NCI-H510A treated with DMSO at 0.1 percent for 48 hours (cell line): ENCODE data around the gene LIPE.
A peak's percentile ranks its signal among the peaks of the same experiment; 100 is the strongest.

Source experiments
- DNase-seq: peaks from one replicate; lab custom pipeline; 2025; lab: John Stamatoyannopoulos, UW

The LIPE gene

DNA sequence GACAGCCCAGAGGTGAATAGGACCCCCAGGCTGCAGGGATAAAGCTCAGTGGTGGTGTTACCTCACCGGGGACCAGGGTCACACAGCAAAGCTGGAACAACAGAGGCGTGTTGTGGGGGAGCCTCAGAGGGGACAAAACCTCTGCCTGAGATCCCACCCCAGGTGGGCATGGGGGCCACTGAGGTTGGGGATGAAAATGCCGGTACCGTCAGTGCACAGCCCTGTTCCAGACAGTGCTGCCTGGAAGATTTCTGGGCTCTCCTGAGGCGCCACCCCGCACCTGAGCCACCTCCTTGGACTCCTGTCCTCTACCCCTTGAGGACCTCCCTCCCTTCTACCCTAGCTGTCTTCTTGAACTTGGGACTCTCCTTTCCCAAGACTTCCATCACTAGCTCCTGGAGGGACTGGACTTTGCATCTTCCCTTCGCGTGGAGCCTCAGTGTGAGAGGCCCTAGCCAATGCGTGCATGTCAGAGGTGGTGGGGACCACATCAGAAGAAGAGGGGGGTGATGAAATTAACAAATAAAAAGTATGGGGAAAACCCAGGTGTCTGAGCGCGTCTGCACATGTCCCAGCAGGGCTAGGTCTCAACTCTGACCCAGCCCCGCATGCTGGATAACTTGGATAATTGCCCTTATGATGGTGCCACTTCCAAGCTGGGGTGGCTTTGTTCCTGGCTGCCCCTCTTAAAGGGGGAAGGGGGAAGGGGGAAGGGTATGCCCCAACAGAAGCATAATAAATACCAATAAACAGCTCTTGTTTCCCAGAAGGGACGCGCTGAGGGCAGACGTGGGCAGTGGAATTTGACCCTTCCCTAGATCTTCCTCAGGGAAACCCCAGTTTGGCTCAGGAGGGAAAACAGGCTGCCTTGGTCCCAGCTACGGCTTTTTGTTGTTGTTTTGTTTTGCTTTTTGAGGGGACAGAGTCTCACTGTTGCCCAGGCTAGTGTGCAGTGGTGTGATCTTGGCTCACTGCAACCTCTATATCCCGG, 48.7 kb downstream of the LIPE start:
- no peak for DNase-seq

GRCh38 chr19:42376177-42376555, 51.0 kb downstream of the LIPE start:
- DNase-seq, result no peak

GRCh38 chr19:42375415-42376176, 51.6 kb downstream of the LIPE start:
- DNase-seq, result no peak

GRCh38 chr19:42374826-42375376, 52.3 kb downstream of the LIPE start:
- no peak for DNase-seq

DNA sequence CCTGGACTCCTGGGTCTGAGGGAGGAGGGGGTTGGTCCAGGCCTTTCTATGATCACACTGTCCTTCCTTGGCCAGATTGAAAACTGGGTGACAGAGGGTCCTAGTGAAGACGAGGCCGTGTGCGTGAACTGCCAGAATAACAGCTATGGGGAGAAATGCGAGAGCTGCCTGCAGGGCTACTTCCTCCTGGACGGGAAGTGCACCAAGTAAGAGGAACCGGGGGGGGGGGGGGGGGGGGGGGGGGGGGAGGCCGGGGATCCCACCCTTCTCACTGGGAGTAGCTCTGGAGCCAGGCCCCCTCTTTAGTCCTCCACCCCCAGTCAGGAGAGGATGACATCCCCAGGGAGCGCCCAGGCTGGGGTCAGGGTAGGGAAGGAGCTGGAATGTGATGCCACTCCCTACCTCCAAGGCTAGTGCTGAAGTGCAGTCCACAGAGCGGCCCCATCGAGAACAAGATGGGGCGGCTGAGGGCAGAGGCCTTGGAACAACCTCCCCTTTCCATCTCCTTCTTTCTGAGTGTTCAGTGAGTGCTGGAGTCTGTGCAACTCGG, 56.5 kb downstream of the LIPE start:
- no peak for DNase-seq

DNA sequence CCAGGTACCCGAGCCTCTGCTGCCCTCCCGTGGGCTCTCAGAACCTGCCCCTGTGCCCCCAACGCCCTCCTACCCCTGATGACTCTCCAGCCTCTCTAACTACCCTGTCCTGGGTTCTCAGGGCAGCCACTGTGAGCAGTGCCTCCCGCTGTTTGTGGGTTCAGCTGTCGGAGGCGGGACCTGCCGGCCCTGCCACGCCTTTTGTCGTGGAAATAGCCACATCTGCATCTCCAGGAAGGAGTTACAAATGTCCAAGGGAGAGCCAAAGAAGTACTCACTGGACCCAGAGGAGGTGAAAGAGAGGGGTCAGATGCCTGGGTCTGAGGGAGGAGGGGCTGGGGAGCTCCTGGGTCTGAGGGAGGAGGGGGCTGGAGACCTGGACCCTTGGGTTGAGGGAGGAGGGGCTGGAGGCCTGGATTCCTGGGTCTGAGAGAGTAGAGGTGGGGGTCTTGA, 57.1 kb downstream of the LIPE start:
- peak; percentile 7 for DNase-seq

DNA sequence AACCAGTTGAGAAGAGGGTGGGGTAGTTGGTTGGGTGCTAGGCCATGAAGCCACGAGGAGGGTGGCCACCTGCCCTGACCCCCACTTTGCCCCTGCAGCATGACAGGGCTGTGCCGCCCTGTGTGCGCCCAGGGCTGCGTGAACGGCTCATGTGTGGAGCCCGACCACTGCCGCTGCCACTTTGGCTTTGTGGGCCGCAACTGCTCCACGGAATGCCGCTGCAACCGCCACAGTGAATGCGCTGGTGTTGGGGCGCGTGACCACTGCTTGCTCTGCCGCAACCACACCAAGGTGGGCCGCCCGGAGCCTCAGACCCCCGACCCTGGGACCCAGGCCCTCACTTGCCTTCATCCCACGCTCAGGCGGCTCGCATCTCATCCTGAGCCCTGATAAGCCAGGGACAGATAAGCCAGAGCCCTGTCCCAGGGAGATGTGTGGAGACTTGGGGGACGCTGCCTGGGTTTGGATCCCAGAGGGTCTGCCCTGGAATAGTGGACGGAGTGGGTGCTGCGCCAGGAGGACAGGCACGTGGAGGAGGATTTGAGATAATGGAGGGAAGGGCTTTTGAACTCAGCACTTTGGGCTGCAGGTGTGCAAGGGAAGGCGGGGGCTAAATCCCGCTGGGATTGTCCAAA, 57.6 kb downstream of the LIPE start:
- no peak for DNase-seq

DNA sequence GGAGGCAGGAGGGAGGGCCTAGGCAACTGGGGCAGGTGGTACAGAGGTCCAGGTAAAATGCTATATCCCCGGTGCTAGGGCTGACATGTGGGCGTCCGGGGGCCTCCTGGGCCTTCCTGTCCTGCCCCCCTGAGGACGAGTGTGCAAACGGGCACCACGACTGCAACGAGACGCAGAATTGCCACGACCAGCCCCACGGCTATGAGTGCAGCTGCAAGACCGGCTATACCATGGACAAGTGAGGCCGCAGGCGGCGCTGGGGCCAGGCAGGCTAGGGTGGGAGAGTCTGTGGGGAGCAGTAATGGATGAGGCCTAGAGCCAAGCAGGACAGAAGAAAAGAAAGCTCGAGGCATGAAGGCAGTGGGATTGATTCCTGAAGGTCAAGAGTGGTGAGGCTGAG, 58.4 kb downstream of the LIPE start:
- no peak for DNase-seq

DNA sequence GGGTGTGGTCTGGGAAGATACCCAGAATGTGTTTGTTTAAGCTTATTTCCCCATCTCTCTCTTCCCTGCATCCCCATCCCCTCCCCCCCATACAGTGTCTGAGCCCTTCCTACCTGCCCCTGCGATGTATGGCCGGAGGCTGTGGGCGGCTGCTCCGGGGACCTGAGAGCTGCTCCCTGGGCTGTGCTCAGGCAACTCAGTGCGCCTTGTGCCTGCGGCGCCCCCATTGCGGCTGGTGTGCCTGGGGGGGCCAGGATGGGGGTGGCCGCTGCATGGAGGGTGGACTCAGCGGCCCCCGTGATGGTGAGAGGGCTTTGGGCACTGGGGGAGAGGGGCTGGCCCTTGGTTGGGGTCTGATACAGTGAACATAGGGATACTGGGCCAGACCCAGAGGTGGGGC, 58.8 kb downstream of the LIPE start:
- no peak for DNase-seq

DNA sequence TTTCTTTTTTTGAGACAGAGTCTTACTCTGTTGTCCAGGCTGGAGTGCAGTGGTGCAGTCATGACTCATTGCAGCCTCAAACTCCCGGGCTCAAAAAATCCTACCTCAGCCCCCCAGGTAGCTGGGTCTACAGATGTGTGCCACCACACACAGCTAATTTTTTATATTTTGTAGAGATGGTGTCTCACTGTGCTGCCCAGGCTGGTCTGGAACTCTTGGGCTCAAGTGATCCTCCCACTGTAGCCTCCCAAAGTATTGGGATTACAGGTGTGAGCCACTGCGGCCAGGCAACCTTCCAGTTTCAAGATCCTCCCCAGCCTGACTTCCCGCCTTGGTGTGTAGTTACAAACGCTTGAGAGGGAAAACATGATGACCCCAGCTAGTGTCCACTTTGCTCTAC, 59.3 kb downstream of the LIPE start:
- DNase-seq, result no peak

DNA sequence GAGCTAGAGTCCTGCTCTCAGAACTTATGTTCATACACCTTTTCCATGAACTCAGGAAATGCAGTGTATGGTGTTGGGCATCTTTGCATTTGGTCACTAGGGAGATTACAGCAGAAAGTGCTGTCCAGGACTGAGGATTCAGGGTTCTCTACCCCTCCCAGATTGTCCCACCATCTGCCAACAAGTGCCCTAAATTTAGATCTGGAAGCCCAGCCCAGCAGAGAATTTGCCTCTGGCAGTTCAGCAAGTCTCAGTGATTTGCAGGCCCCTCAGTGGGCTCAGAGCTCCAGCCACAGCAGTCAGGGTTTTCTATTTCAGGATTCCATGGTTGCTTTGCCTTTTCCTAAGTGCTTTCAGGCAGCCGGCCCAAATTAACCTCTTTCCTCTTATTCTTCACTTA, 60.5 kb downstream of the LIPE start:
- DNase-seq, result no peak

- DNase-seq, result no peak
These were observed 63.4 kb downstream of the LIPE start for GRCh38 chr19:42363614-42364346.

DNA sequence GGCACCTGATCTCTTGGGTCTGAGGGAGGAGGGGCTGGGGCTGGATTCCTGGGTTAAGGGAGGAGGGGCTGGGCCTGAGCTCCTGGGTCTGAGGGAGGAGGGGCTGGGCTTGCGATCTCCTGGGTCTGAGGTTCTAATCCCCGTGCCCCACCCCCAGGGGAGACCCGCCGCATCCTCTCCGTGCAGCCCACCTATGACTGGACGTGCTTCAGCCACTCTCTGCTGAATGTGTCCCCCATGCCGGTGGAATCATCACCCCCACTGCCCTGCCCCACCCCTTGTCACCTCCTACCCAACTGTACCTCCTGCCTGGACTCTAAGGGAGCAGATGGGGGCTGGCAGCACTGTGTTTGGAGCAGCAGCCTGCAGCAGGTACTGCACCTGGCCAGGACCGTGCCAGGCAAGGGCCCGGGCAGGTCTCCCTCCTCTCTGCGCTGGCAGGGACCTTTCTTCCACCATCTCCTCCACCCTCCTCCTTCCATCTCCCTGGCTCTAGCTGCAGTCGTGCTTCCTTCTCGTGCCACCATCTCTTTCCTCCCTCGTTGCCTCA, 64.2 kb downstream of the LIPE start:
- no peak for DNase-seq

DNA sequence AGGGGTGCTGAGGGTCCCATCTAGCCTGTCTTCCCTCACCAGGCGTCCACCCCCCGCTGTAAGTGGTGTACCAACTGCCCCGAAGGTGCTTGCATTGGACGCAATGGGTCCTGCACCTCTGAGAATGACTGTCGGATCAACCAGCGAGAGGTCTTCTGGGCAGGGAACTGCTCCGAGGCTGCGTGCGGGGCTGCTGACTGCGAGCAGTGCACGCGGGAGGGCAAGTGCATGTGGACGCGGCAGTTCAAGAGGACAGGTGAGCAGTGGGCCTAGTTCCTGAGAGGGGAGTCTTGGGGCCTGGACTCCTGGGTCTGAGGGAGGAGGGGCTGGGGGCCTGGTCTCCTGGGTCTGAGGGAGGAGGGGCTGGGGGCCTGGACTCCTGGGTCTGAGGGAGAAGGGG, 64.8 kb downstream of the LIPE start:
- no peak for DNase-seq

DNA sequence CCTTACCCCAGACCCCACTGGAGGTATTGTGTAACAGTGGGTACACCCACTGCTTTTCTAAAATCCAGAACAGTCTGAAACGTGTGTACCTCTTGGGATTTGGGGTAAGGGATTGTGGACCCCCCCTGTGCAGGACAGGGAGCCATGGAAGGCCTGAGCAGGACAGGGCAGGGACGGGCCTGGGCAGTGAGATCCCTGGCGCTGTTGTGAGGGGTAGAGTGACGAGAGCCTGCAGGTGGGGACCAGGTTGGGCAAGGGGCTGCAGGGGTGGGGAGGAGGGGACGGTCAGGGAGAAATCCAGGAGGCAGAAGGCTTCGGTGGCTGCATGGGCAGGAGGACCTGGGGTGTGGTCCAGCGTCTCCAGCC, 65.7 kb downstream of the LIPE start:
- DNase-seq, result no peak

GRCh38 chr19:42360787-42361544, 66.2 kb downstream of the LIPE start:
- no peak for DNase-seq

DNA sequence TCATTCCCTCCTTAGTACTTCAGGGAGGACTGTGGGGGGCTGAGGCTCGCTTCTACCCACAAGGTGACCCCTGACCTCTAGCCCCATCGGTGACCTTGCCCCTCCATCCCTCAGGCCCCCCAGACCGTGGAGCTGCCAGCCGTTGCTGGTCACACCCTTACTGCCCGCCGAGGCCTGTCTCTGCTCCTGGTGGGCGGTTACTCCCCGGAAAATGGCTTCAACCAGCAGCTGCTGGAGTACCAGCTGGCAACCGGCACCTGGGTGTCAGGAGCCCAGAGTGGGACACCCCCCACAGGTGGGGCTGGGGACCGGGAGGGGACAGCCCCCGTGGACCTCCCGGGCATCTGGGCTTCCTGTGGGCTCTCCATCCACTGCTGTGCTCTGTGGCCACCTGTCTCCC, 69.9 kb downstream of the LIPE start:
- DNase-seq, result no peak

DNA sequence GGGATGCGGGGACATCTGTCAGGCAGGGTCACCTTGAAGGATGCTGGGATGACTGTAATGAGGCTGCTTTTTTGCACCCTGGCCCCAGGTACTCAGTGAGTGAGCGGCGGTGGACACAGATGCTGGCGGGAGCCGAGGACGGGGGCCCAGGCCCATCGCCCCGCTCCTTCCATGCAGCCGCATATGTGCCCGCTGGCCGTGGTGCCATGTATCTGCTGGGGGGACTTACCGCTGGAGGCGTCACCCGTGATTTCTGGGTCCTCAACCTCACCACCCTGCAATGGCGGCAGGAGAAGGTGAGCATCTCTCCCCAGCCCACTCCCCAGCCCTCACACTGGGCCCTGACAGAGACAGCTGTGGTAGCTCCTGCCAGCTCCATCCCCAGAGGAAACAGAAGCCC, 70.5 kb downstream of the LIPE start:
- DNase-seq, result no peak

DNA sequence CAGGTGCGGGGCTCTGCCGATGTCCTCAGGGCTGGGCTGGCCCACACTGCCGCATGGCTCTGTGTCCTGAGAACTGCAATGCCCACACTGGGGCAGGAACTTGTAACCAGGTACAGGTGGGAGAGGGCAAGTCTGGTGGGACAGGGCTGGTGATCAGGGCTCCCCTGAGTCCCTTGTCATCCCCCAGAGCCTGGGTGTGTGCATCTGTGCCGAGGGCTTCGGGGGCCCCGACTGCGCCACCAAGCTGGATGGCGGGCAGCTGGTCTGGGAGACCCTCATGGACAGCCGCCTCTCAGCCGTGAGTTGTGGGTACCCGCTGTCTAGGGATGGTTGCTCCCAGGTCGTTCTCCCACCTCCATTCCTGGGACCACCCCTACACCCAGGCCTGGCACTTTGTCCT, 71.3 kb downstream of the LIPE start:
- DNase-seq, result no peak

DNA sequence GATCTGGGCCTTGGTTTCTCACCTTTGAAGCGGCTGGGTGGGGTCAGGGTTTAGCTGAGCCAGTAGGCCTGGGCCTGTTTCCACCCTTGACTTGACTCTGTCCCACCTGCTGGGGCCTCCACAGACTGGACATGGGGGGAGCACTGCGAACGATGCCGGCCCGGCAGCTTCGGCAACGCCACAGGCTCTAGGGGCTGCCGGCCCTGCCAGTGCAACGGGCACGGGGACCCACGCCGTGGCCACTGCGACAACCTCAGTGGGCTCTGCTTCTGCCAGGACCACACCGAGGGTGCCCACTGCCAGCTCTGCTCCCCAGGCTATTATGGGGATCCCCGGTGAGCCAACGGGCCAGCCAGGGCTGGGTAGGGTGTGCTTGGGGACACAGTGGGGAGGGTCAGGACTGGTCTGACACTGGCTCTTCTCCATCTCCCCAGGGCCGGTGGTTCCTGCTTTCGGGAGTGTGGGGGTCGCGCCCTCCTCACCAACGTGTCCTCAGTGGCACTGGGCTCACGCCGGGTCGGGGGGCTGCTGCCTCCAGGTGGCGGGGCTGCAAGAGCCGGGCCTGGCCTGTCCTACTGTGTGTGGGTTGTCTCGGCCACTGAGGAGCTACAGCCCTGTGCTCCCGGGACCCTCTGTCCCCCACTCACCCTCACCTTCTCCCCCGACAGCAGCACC, 73.7 kb downstream of the LIPE start:
- DNase-seq, result no peak
